ENCODE measurements around the gene OR52H1. TPM values are rescaled to one million over a fixed set of nuclear protein-coding genes. Genes with fewer than 3 reads are reported as not detected.

The OR52H1 gene
- total RNA-seq, 4 donors from 2014 or later = 0.79 TPM; not detected in 3

DNA sequence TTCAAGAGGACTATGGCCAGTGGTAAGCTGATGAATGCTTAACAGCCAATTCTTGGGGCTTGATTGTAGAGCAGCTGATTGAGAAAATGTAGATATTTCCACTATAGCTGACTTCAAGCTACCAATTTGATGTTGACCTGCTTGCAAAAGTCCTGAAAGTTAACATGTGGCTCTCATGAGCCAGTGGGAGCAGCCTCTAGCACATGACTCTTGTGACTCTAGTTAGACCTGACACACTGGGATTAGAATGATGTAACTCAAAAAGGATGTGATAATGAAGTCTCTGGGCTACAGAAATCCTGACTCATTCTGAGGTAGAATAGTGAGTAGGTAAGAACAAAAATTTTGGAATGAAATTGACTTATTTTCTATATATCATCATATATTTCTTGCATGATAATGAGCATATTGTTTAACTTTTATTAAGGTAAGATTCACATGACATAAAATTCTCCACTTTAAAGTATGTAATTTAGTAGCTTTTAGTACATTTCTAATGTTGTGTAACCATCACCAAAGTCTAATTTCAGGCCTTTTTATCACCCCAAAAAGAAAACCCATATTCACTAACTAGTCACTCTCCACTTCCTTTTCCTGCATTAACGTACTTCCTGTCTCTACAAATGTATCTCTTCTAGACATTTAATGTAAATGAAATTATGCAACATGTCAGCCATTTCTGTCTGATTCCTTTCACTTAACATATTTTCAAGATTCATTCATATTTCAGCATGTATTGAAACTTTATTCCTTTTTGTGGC is 16.1 kb upstream of the OR52H1 start:
- in situ Hi-C loops (cut with MboI; ENCODE audit: low pct_ligation_motif_present in 1 of 4, low pct_unique_long_range_greater_than_20kb in 1 of 4, low sequenced_read_pairs in 3 of 4) = no loop called here
- WGBS, 2 donors (ENCODE audit: low coverage in 1 of 2) = 57 to 65% methylated on average over 1 of the region's 1 CpG

DNA sequence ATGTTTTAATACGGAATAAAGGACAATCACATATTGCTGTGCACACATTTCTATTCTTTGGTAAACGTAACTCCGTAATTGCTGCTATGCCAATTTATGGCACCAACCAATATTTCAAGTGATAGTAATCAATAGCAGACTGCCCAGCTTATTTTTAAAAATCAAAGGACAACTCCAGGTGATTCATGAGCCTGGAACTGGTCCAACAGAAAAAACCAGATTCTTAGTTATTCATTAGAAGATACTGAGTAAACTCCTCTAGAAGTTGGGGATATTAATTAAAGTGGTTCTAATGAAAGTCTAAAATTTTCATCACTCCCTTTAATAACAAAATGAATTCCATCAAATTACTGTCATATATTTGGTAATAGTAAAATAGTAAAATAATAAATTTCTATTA is 9.4 kb upstream of the OR52H1 start:
- Histone ChIP-seq H3K36me3 (no peaks in the 10 kb centered on the region), H3K27me3 (no peaks in the 10 kb centered on the region), H3K27ac (no peak overlapping the region), H3K9me3 (no peaks in the 10 kb centered on the region), H3K4me3 (no peak overlapping the region), H3K4me1 (no peaks in the 10 kb centered on the region)
- intact Hi-C loops (cut with DNase I; ENCODE audit: low total_unique reads) = no loop called here
- no peak for DNase-seq
- TF ChIP-seq EP300 (IDR thresholded peaks at IDR 0.05; ENCODE audit: low read depth) (no peak), POLR2A (IDR thresholded peaks at IDR 0.05) (no peak), POLR2AphosphoS5 (IDR thresholded peaks at IDR 0.05) (no peak)
- TF ChIP-seq, protein P1, sequence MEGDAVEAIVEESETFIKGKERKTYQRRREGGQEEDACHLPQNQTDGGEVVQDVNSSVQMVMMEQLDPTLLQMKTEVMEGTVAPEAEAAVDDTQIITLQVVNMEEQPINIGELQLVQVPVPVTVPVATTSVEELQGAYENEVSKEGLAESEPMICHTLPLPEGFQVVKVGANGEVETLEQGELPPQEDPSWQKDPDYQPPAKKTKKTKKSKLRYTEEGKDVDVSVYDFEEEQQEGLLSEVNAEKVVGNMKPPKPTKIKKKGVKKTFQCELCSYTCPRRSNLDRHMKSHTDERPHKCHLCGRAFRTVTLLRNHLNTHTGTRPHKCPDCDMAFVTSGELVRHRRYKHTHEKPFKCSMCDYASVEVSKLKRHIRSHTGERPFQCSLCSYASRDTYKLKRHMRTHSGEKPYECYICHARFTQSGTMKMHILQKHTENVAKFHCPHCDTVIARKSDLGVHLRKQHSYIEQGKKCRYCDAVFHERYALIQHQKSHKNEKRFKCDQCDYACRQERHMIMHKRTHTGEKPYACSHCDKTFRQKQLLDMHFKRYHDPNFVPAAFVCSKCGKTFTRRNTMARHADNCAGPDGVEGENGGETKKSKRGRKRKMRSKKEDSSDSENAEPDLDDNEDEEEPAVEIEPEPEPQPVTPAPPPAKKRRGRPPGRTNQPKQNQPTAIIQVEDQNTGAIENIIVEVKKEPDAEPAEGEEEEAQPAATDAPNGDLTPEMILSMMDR (IDR thresholded peaks at IDR 0.05) = no peak
- in situ Hi-C loops (cut with MboI; ENCODE audit: low pct_ligation_motif_present in 1 of 4, low pct_unique_long_range_greater_than_20kb in 1 of 4, low sequenced_read_pairs in 3 of 4) = no loop called here
- 58 to 85% methylated on average over 3 of the region's 3 CpGs for WGBS, 2 donors (ENCODE audit: low coverage in 1 of 2)

More for the DNA sequence above, 16.1 kb upstream of the OR52H1 start:
- Histone ChIP-seq H3K4me1 (no peaks in the 10 kb centered on the region), H3K36me3 (no peaks in the 10 kb centered on the region), H3K9me3 (no peaks in the 10 kb centered on the region), H3K4me3 (no peak overlapping the region), H3K27me3 (no peaks in the 10 kb centered on the region), H3K27ac (no peak overlapping the region)
- intact Hi-C loops (cut with DNase I; ENCODE audit: low total_unique reads) = no loop called here
- no peak for TF ChIP-seq POLR2A (IDR thresholded peaks at IDR 0.05)
- TF ChIP-seq POLR2AphosphoS5 (IDR thresholded peaks at IDR 0.05) = no peak
- TF ChIP-seq EP300 (IDR thresholded peaks at IDR 0.05; ENCODE audit: low read depth) = no peak
- TF ChIP-seq, protein P1 (IDR thresholded peaks at IDR 0.05) = no peak
- DNase-seq = no peak

DNA sequence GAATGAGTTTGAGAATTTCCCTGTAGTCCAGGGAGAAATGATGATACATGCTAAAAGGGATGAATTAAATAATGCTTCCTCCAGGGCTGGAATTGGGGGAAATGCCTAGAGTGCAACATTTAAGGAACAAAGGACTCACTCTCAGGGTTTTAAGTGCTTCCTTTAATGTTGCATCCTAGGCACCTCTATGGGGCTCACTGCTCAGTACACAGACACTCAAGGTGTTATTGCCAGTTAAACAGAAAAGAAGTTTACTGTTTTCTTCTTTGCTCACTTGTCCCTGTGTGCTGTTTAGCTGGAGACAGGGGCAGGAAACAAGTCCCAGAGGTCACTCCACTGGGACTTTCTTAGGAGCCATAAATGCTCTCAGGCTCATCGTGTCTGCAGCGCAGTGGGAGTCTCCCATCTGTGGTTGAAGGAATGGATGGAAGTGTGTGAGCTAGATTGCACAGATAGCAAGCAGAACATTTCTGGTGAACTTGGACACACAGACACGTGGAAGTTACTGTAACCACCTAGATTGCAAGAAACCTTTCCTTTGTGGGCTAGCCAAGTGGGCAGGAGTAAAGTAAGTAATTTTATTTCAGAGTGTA is 8.4 kb upstream of the OR52H1 start:
- Histone ChIP-seq H3K27ac (no peak overlapping the region), H3K4me1 (no peaks in the 10 kb centered on the region), H3K27me3 (no peaks in the 10 kb centered on the region), H3K9me3 (no peaks in the 10 kb centered on the region), H3K4me3 (no peak overlapping the region), H3K36me3 (no peaks in the 10 kb centered on the region)
- intact Hi-C loops (cut with DNase I; ENCODE audit: low total_unique reads) (no loop called here), in situ Hi-C loops (cut with MboI; ENCODE audit: low pct_ligation_motif_present in 1 of 4, low pct_unique_long_range_greater_than_20kb in 1 of 4, low sequenced_read_pairs in 3 of 4) (no loop called here)
- TF ChIP-seq POLR2AphosphoS5 (IDR thresholded peaks at IDR 0.05) (no peak), POLR2A (IDR thresholded peaks at IDR 0.05) (no peak), EP300 (IDR thresholded peaks at IDR 0.05; ENCODE audit: low read depth) (no peak)
- TF ChIP-seq, protein P1 (IDR thresholded peaks at IDR 0.05) = no peak
- no peak for DNase-seq
- 34 to 58% methylated on average over 3 of the region's 3 CpGs for WGBS, 2 donors (ENCODE audit: low coverage in 1 of 2)

DNA sequence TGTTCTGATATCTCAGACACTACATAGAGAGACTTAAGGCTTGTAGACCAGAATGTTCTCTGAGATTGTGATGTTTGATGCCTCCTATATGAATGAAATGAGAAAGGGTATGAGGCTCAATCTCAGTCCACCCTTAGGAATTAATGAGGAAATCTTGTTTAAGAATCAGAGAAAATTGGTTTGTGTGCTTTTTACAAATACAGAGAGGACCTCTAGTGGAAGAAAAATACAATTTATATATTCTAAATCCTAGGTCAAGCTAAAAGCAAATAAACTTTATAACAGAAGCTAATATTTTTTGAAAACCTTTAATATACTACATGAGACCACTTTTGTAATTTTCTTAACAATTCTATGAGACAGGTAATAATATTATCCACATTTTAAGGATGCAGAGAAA is 5.0 kb upstream of the OR52H1 start:
- Histone ChIP-seq H3K27me3 (no peaks in the 10 kb centered on the region), H3K9me3 (no peaks in the 10 kb centered on the region), H3K4me3 (no peak overlapping the region), H3K4me1 (no peaks in the 10 kb centered on the region), H3K27ac (no peak overlapping the region), H3K36me3 (no peaks in the 10 kb centered on the region)
- TF ChIP-seq, protein P1 (IDR thresholded peaks at IDR 0.05) = no peak
- TF ChIP-seq POLR2AphosphoS5 (IDR thresholded peaks at IDR 0.05) = no peak
- TF ChIP-seq EP300 (IDR thresholded peaks at IDR 0.05; ENCODE audit: low read depth) = no peak
- TF ChIP-seq POLR2A (IDR thresholded peaks at IDR 0.05) = no peak
- intact Hi-C loops (cut with DNase I; ENCODE audit: low total_unique reads) (no loop called here), in situ Hi-C loops (cut with MboI; ENCODE audit: low pct_ligation_motif_present in 1 of 4, low pct_unique_long_range_greater_than_20kb in 1 of 4, low sequenced_read_pairs in 3 of 4) (no loop called here)
- no peak for DNase-seq
